Measurements from ENCODE around the gene TEC.
"Not testable (repeated sequence)": the region's sequence is repeated elsewhere in the genome, so short reads cannot be mapped to it uniquely, and the experiment has no call there.

TEC gene

DNA sequence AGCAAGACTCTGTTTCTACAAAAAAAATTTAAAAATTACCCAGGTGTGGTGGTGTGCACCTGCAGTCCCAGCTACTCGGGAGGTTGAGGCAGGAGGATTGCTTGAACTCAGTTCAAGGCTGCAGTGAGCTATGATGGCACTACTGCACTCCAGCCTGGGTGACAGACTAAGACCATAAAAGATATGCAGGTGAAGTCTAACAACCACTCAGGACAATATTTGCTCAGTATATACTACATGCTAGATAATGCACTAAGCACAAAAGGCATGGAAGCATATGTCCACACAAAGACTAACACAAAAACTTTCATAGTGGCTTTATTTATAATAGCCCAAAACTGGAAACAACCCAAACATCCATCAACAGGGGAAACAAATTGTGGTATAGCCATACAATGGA lies 77.9 kb downstream of the TEC start:
- CTCF ChIA-PET, result no interaction called here
- TF ChIP-seq, protein P1, sequence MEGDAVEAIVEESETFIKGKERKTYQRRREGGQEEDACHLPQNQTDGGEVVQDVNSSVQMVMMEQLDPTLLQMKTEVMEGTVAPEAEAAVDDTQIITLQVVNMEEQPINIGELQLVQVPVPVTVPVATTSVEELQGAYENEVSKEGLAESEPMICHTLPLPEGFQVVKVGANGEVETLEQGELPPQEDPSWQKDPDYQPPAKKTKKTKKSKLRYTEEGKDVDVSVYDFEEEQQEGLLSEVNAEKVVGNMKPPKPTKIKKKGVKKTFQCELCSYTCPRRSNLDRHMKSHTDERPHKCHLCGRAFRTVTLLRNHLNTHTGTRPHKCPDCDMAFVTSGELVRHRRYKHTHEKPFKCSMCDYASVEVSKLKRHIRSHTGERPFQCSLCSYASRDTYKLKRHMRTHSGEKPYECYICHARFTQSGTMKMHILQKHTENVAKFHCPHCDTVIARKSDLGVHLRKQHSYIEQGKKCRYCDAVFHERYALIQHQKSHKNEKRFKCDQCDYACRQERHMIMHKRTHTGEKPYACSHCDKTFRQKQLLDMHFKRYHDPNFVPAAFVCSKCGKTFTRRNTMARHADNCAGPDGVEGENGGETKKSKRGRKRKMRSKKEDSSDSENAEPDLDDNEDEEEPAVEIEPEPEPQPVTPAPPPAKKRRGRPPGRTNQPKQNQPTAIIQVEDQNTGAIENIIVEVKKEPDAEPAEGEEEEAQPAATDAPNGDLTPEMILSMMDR (conservative IDR thresholded peaks at IDR 0.05; ENCODE audit: low read depth), result no peak
- no peak overlapping the region for H3K27ac ChIP-seq
- POLR2A ChIA-PET (ENCODE audit: low non-redundant PET), result no interaction called here
- no peak for DNase-seq (ENCODE audit: low spot score)

DNA sequence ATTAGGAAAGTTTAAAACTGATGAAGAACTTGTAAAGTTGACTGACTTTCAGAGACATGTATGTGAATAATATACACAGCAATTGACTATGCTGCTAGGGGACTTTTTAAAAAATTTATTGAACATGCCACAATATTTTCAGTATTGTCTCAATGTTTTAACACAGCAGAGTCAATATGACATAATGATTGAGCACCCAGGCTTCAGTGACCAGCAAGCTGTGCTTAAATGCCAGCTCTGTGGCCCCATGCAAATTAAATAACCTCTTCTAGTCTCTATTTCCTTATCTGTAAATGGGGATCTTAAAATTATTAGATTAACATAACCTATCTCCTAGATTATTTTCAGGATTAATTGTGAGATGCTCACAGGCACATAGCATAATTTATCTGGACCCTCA lies 78.8 kb downstream of the TEC start:
- no peak overlapping the region for H3K27ac ChIP-seq
- no peak for DNase-seq (ENCODE audit: low spot score)
- TF ChIP-seq, protein P1 (conservative IDR thresholded peaks at IDR 0.05; ENCODE audit: low read depth), result no peak
- ChIA-PET CTCF (no interaction called here), POLR2A (ENCODE audit: low non-redundant PET) (no interaction called here)

DNA sequence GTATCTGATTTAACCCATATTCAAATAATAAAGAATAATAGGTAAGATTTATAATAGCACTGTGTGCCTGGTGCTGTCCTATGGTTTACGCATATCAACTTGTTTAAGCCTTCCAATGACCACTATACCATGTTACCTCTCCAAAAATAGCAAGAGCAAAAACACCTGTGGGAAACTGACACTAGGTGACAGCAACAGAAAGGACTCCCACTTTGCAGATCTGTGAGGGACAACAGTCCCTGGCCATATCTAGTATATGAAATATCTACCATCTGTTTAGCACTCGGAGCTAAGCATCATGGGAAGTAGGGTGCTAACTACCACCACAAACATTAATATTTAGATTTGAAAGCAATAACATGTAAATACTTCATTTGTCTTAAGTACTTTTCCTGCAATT lies 79.9 kb downstream of the TEC start:
- TF ChIP-seq, protein P1 (conservative IDR thresholded peaks at IDR 0.05; ENCODE audit: low read depth), result no peak
- POLR2A ChIA-PET (ENCODE audit: low non-redundant PET), result no interaction called here
- no peak overlapping the region for H3K27ac ChIP-seq
- CTCF ChIA-PET, result no interaction called here
- no peak for DNase-seq (ENCODE audit: low spot score)

DNA sequence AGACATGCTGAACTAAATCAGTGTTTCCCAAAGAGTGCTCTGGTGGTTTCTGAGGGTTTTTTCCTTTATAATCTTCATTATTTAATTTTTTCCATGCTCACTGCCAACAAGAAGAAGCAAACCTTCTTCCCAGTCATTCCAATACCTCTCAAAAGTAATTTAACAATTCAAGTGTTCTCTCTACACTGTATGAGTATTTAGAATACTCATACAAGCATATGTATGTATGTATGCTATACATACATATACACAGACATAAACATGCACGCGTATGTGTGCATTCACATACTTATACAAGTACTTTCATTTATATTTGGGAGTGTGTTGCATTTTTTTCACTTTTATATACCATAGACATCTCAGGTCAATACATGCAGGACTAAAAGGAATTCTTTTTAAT lies 81.2 kb downstream of the TEC start:
- H3K27ac ChIP-seq, result no peak overlapping the region
- POLR2A ChIA-PET (ENCODE audit: low non-redundant PET), result no interaction called here
- CTCF ChIA-PET, result no interaction called here
- DNase-seq (ENCODE audit: low spot score), result no peak
- TF ChIP-seq, protein P1 (conservative IDR thresholded peaks at IDR 0.05; ENCODE audit: low read depth), result no peak

DNA sequence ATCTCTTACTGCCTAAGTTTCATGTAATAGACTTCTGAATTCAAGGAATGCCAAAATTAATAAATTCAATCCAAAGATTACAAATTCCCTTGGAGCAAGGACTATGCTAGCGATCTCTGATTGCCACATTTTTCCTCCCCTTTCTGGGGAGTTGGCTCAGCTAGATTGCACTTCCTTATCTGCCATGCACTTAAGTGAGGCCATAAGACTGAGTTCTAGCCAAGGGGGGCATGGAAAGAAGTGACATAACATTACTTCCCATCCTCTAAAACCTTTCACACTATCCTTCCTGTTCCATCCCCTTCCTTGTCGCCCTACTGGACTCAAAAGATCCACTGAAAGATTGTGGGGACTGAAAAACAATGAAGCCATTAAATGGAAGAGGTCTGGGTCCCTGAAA lies 81.8 kb downstream of the TEC start:
- TF ChIP-seq, protein P1 (conservative IDR thresholded peaks at IDR 0.05; ENCODE audit: low read depth), result no peak
- DNase-seq (ENCODE audit: low spot score), result no peak
- ChIA-PET CTCF (interaction anchor here (0.7 kb wide), 1 partner anchor 29 kb away, joined by 4 read pairs; no protein-coding TSS in a partner anchor), POLR2A (ENCODE audit: low non-redundant PET) (no interaction called here)
- H3K27ac ChIP-seq, result no peak overlapping the region

DNA sequence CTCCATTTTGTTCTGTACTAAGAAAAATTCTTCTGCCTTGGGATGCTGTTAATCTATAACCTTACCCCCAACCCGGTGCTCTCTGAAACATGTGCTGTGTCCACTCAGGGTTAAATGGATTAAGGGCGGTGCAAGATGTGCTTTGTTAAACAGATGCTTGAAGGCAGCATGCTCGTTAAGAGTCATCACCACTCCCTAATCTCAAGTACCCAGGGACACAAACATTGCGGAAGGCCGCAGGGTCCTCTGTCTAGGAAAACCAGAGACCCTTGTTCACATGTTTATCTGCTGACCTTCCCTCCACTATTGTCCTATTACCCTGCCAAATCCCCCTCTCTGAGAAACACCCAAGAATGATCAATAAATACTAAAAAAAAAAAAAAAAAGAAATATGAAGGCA lies 82.6 kb downstream of the TEC start:
- POLR2A ChIA-PET (ENCODE audit: low non-redundant PET); DNase-seq (ENCODE audit: low spot score); CTCF ChIA-PET; H3K27ac ChIP-seq: not testable (repeated sequence)

DNA sequence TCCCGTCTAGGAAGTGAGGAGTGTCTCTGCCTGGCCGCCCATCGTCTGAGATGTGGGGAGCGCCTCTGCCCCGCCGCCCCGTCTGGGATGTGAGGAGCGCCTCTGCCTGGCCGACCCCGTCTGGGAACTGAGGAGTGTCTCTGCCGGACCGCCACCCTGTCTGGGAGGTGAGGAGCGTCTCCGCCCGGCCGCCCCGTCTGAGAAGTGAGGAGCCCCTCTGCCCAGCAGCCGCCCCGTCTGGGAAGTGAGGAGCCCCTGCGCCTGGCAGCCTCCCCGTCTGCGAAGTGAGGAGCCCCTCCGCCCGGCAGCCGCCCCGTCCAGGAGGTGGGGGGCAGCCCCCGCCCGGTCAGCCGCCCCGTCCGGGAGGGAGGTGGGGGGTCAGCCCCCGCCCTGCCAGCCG lies 83.2 kb downstream of the TEC start:
- DNase-seq (ENCODE audit: low spot score); POLR2A ChIA-PET (ENCODE audit: low non-redundant PET); H3K27ac ChIP-seq; CTCF ChIA-PET: not testable (repeated sequence)

DNA sequence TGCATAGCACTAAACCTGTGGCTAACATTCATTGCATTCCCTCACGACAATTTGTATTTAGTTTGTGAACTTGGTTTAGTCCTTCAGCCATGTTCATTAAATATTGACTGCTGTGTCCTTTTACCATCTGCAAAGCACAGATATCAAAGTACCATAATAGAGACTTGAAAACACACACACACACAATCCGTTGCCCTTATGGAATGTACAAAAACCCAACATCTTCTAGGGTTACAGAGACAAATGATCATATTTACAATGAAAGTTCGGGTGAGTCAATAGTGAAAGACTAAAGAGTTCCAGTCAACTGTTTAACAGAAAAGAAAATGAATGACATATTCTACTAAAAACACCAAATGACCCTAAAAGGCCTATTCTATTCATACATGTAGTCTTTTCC lies 84.8 kb downstream of the TEC start:
- ChIA-PET POLR2A (ENCODE audit: low non-redundant PET) (no interaction called here), CTCF (no interaction called here)
- no peak overlapping the region for H3K27ac ChIP-seq
- DNase-seq (ENCODE audit: low spot score), result no peak
- TF ChIP-seq, protein P1 (conservative IDR thresholded peaks at IDR 0.05; ENCODE audit: low read depth), result no peak

Measured in RWPE1 (cell line).